HL-60 (cell line): Measurements from ENCODE around the gene UBL4B.

Experiments used
- DNase-seq, 2 experiments: peaks; one replicate each; pipeline ENCODE4 v3.0.0-alpha.2; 2010 to 2020; ENCODE audit warnings: low read depth in 1 of 2, low spot score in 1 of 2
- H3K27ac ChIP-seq: fragments of 250-450 bp; sonication (Bioruptor Pico); replicated peaks from 2 replicates; pipeline ENCODE4 v1.5.1; 2020; ENCODE audit warnings: mild to moderate bottlenecking, moderate library complexity
- H3K27me3 ChIP-seq: fragments of 250-450 bp; sonication (Bioruptor Pico); 2 replicates; pipeline ENCODE4 v1.5.1; 2021; ENCODE audit warnings: mild to moderate bottlenecking, moderate library complexity; ENCODE audit not compliant: insufficient read depth, poor library complexity, severe bottlenecking
- H3K4me3 ChIP-seq: replicated peaks from 2 replicates; pipeline ENCODE4 v1.5.1; 2011; ENCODE audit warnings: mild to moderate bottlenecking, control low read depth, low read length; ENCODE audit not compliant: insufficient read depth
- CTCF ChIP-seq: IDR thresholded peaks from one replicate; pipeline ENCODE4 v1.5.1; 2011; ENCODE audit warnings: low read length, control low read depth, inconsistent platforms; ENCODE audit not compliant: insufficient read depth
- GABPA ChIP-seq: IDR thresholded peaks from 2 replicates; pipeline ENCODE4 v1.6.1; 2012; ENCODE audit warnings: low read depth
- POLR2AphosphoS5 ChIP-seq: IDR thresholded peaks from 2 replicates; pipeline ENCODE4 v1.6.1; 2012; ENCODE audit warnings: low read depth
- SPI1 ChIP-seq: IDR thresholded peaks from 2 replicates; pipeline ENCODE4 v1.6.1; 2012; ENCODE audit warnings: low read depth, mild to moderate bottlenecking, borderline replicate concordance
- TF ChIP-seq, protein P1 (sequence below): IDR thresholded peaks from 2 replicates; pipeline ENCODE4 v1.6.1; 2012; ENCODE audit warnings: low read depth; ENCODE audit not compliant: insufficient replicate concordance

UBL4B gene

GRCh38 chr1:110091791-110092190 lies 20.5 kb upstream of the UBL4B start:
- TF ChIP-seq GABPA (no peak), SPI1 (no peak), POLR2AphosphoS5 (no peak), CTCF (no peak)
- TF ChIP-seq, protein P1, sequence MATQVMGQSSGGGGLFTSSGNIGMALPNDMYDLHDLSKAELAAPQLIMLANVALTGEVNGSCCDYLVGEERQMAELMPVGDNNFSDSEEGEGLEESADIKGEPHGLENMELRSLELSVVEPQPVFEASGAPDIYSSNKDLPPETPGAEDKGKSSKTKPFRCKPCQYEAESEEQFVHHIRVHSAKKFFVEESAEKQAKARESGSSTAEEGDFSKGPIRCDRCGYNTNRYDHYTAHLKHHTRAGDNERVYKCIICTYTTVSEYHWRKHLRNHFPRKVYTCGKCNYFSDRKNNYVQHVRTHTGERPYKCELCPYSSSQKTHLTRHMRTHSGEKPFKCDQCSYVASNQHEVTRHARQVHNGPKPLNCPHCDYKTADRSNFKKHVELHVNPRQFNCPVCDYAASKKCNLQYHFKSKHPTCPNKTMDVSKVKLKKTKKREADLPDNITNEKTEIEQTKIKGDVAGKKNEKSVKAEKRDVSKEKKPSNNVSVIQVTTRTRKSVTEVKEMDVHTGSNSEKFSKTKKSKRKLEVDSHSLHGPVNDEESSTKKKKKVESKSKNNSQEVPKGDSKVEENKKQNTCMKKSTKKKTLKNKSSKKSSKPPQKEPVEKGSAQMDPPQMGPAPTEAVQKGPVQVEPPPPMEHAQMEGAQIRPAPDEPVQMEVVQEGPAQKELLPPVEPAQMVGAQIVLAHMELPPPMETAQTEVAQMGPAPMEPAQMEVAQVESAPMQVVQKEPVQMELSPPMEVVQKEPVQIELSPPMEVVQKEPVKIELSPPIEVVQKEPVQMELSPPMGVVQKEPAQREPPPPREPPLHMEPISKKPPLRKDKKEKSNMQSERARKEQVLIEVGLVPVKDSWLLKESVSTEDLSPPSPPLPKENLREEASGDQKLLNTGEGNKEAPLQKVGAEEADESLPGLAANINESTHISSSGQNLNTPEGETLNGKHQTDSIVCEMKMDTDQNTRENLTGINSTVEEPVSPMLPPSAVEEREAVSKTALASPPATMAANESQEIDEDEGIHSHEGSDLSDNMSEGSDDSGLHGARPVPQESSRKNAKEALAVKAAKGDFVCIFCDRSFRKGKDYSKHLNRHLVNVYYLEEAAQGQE = no peak
- no peak for DNase-seq
- Histone ChIP-seq H3K4me3 (no peak overlapping the region), H3K27me3 (peaks cover 20% of the 10 kb centered on the region), H3K27ac (no peak overlapping the region)

DNA sequence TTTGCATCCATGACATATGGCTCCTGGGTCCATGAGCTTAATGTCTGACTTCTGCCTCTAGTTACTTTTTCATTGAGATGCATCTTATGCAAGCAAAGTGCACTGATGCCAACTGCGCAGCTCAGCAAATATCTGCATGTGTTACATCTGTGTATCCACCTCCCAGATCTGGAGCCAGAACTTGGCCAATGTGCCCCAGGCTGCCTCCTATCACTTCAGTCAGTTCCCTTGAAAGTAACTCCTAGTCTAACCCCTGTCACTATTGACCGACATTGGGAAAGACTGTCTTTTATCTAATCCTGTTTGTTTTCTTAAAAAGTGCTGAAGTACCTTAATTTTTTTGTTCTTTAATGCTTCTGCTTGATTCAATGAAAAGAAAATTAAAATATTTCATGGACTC lies 19.3 kb upstream of the UBL4B start:
- Histone ChIP-seq H3K4me3 (no peak overlapping the region), H3K27ac (no peak overlapping the region), H3K27me3 (peaks cover 20% of the 10 kb centered on the region)
- no peak for TF ChIP-seq POLR2AphosphoS5
- TF ChIP-seq GABPA = no peak
- no peak for TF ChIP-seq CTCF
- TF ChIP-seq, protein P1 = no peak
- TF ChIP-seq SPI1 = no peak
- DNase-seq = no peak

GRCh38 chr1:110094931-110095654 lies 17.1 kb upstream of the UBL4B start:
- no peak for DNase-seq
- TF ChIP-seq GABPA (no peak), SPI1 (no peak), POLR2AphosphoS5 (no peak), CTCF (no peak)
- TF ChIP-seq, protein P1 = no peak
- Histone ChIP-seq H3K27ac (no peak overlapping the region), H3K4me3 (no peak overlapping the region), H3K27me3 (peaks cover 17% of the 10 kb centered on the region)
